Endodermal cell (in vitro differentiated cells): ENCODE measurements around the gene RNF182. TPM values are rescaled to one million over a fixed set of nuclear protein-coding genes. Genes with fewer than 3 reads are reported as not detected.

Source experiments
- DNase-seq: peaks from one replicate; pipeline ENCODE4 v3.0.0-alpha.2; 2017
- H3K27ac ChIP-seq: 2 replicates; pipeline ENCODE4 v1.5.1; 2013; ENCODE audit warnings: mild to moderate bottlenecking, low read depth, low read length, moderate library complexity
- H3K27me3 ChIP-seq: 2 replicates; pipeline ENCODE4 v1.6.1; 2013; ENCODE audit warnings: mild to moderate bottlenecking, low read length, moderate library complexity; ENCODE audit not compliant: insufficient read depth, control insufficient read depth, poor library complexity, severe bottlenecking
- H3K36me3 ChIP-seq: 2 replicates; pipeline ENCODE4 v1.7.0; 2013; ENCODE audit warnings: mild to moderate bottlenecking, low read length, moderate library complexity; ENCODE audit not compliant: control insufficient read depth, insufficient read depth
- H3K4me1 ChIP-seq: one replicate; pipeline ENCODE4 v1.7.0; 2013; ENCODE audit warnings: low read length; ENCODE audit not compliant: control insufficient read depth, insufficient read depth
- H3K4me3 ChIP-seq: 2 replicates; pipeline ENCODE4 v1.5.1; 2013; ENCODE audit warnings: mild to moderate bottlenecking, low read length, moderate library complexity
- H3K9ac ChIP-seq: 2 replicates; pipeline ENCODE4 v1.6.1; 2013; ENCODE audit warnings: mild to moderate bottlenecking, low read length, moderate library complexity; ENCODE audit not compliant: poor library complexity, severe bottlenecking; ENCODE audit errors: extremely low read depth
- H3K9me3 ChIP-seq: 2 replicates; pipeline ENCODE4 v1.6.1; 2013; ENCODE audit warnings: mild to moderate bottlenecking, low read length, moderate library complexity; ENCODE audit not compliant: control insufficient read depth
- H3K27ac Mint-ChIP-seq: 2 replicates; pipeline ENCODE4 v1.8.0; 2020; ENCODE audit warnings: mixed read lengths
- H3K27me3 Mint-ChIP-seq: 2 replicates; pipeline ENCODE4 v1.8.0; 2021; ENCODE audit warnings: mild to moderate bottlenecking, mixed read lengths; ENCODE audit not compliant: insufficient read depth
- H3K36me3 Mint-ChIP-seq: 2 replicates; pipeline ENCODE4 v1.8.0; 2020; ENCODE audit warnings: low read depth, mixed read lengths
- H3K4me1 Mint-ChIP-seq: 2 replicates; pipeline ENCODE4 v1.8.0; 2020; ENCODE audit warnings: mixed read lengths
- H3K4me3 Mint-ChIP-seq: 2 replicates; pipeline ENCODE4 v1.8.0; 2020; ENCODE audit warnings: mild to moderate bottlenecking, moderate library complexity, mixed read lengths
- H3K9me3 Mint-ChIP-seq: 2 replicates; pipeline ENCODE4 v1.8.0; 2020; ENCODE audit warnings: mild to moderate bottlenecking, mixed read lengths
- CTCF ChIP-seq: fragments of 200-600 bp; sonication (generic); conservative IDR thresholded peaks from 2 replicates; pipeline ENCODE4 v1.5.0; 2021; ENCODE audit warnings: antibody characterized with exemption, mild to moderate bottlenecking
- WGBS, 2 experiments: methylation state at CpG; one replicate each; pipeline versions ENCODE4 v1.1.5 to v1.1.7; 2013; ENCODE audit warnings: missing lambda C conversion rate in 2 of 2, mixed read lengths in 1 of 2; ENCODE audit not compliant: insufficient coverage in 1 of 2, insufficient read length in 1 of 2; 5-methylcytosine and 5-hydroxymethylcytosine counted together
- total RNA-seq, 2 donors: library from RNA; stranded (reverse); fragmentation: NEBNext Ultra II Directional in 1 of 2; extraction: Animal tissue kit (Norgen Biotek cat#: 25700) in 1 of 2; gene quantifications; 2 replicates in 1 of 2; 3 replicates in 1 of 2; pipeline ENCODE4 v1.2.1, GENCODE V29; 2021

The RNF182 gene
- total RNA-seq, 2 donors from 2014 or later = 4.1 to 5.2 TPM

- Mint-ChIP-seq H3K36me3 (no peaks in the 10 kb centered on the region), H3K4me3 (no peak overlapping the region), H3K27ac (no peak overlapping the region), H3K4me1 (no peaks in the 10 kb centered on the region), H3K9me3 (peaks cover 12% of the 10 kb centered on the region), H3K27me3 (no peaks in the 10 kb centered on the region)
- Histone ChIP-seq H3K27ac (no peak overlapping the region), H3K4me3 (no peak overlapping the region), H3K36me3 (no peaks in the 10 kb centered on the region), H3K9me3 (no peaks in the 10 kb centered on the region), H3K9ac (no peak overlapping the region), H3K4me1 (no peaks in the 10 kb centered on the region), H3K27me3 (no peaks in the 10 kb centered on the region)
- no peak for DNase-seq
- no peak for TF ChIP-seq CTCF
- WGBS, 2 experiments = 69 to 91% methylated on average over 3 of the region's 3 CpGs
These were observed 76.1 kb downstream of the RNF182 start for GRCh38 chr6:14000901-14001300.

- Histone ChIP-seq H3K9me3 (no peaks in the 10 kb centered on the region), H3K4me1 (no peaks in the 10 kb centered on the region), H3K27ac (no peak overlapping the region), H3K27me3 (no peaks in the 10 kb centered on the region), H3K4me3 (no peak overlapping the region), H3K36me3 (no peaks in the 10 kb centered on the region), H3K9ac (no peak overlapping the region)
- Mint-ChIP-seq H3K27me3 (no peaks in the 10 kb centered on the region), H3K4me3 (no peak overlapping the region), H3K9me3 (peaks cover 12% of the 10 kb centered on the region), H3K4me1 (no peaks in the 10 kb centered on the region), H3K27ac (no peak overlapping the region), H3K36me3 (no peaks in the 10 kb centered on the region)
- whole genome bisulfite sequencing, 2 experiments = 84 to 87% methylated on average over 9 to 13 of the region's 13 CpGs
- no peak for TF ChIP-seq CTCF
- no peak for DNase-seq
These were observed 76.7 kb downstream of the RNF182 start for GRCh38 chr6:14001329-14002012.

GRCh38 chr6:14002176-14002947, 77.6 kb downstream of the RNF182 start:
- H3K36me3 ChIP-seq = no peaks in the 10 kb centered on the region
- no peaks in the 10 kb centered on the region for H3K27me3 Mint-ChIP-seq
- H3K27ac Mint-ChIP-seq = no peak overlapping the region
- 93 to 96% methylated on average over 6 to 46 of the region's 47 CpGs for WGBS, 2 experiments
- H3K4me3 Mint-ChIP-seq = no peak overlapping the region
- peaks cover 2% of the 10 kb centered on the region for H3K4me1 Mint-ChIP-seq
- H3K9ac ChIP-seq = no peak overlapping the region
- no peaks in the 10 kb centered on the region for H3K36me3 Mint-ChIP-seq
- no peaks in the 10 kb centered on the region for H3K27me3 ChIP-seq
- TF ChIP-seq CTCF = peak; percentile 25
- peaks cover 12% of the 10 kb centered on the region for H3K9me3 Mint-ChIP-seq
- no peaks in the 10 kb centered on the region for H3K4me1 ChIP-seq
- peak; percentile 69 for DNase-seq
- H3K9me3 ChIP-seq = no peaks in the 10 kb centered on the region
- no peak overlapping the region for H3K27ac ChIP-seq
- H3K4me3 ChIP-seq = no peak overlapping the region
